CD14-positive monocyte (primary cell): ENCODE measurements around the gene IFRD2. TPM values are rescaled to one million over a fixed set of nuclear protein-coding genes. Genes with fewer than 3 reads are reported as not detected.

ENCODE experiments used
- DNase-seq, 3 donors: peaks; one replicate each; pipeline ENCODE4 v3.0.0-alpha.2; 2011 to 2022
- H2AFZ ChIP-seq: 2 replicates; pipeline ENCODE4 v1.6.0; 2012; ENCODE audit warnings: mild to moderate bottlenecking, low read depth, low read length, inconsistent platforms; ENCODE audit not compliant: insufficient read depth, poor library complexity, severe bottlenecking
- H3K27ac ChIP-seq, 2 donors: 1 replicate in 1 of 2; 2 replicates in 1 of 2; pipeline ENCODE4 v1.5.1; 2012 to 2013; ENCODE audit warnings: low read length in 2 of 2, control low read depth in 1 of 2, inconsistent platforms in 1 of 2, low read depth in 1 of 2, mild to moderate bottlenecking in 1 of 2
- H3K27me3 ChIP-seq, 2 donors: one replicate each; pipeline versions ENCODE4 v1.6.0 to v1.6.1; 2011 to 2013; ENCODE audit warnings: low read length in 2 of 2; ENCODE audit not compliant: control insufficient read depth in 2 of 2, insufficient read depth in 2 of 2
- H3K36me3 ChIP-seq, 2 donors: replicated peaks in 1 of 2; 1 replicate in 1 of 2; 2 replicates in 1 of 2; pipeline versions ENCODE4 v1.5.1 to v1.6.1; 2012 to 2013; ENCODE audit warnings: low read length in 2 of 2, control low read depth in 1 of 2, inconsistent platforms in 1 of 2, mild to moderate bottlenecking in 1 of 2; ENCODE audit not compliant: insufficient read depth in 2 of 2, control insufficient read depth in 1 of 2
- H3K4me1 ChIP-seq, 2 donors: 1 replicate in 1 of 2; 2 replicates in 1 of 2; pipeline versions ENCODE4 v1.5.1 to v1.6.1; 2012 to 2013; ENCODE audit warnings: low read length in 2 of 2, control low read depth in 1 of 2, inconsistent platforms in 1 of 2, mild to moderate bottlenecking in 1 of 2, moderate library complexity in 1 of 2; ENCODE audit not compliant: insufficient read depth in 2 of 2, control insufficient read depth in 1 of 2
- H3K4me2 ChIP-seq: replicated peaks from 2 replicates; pipeline ENCODE3; 2012; ENCODE audit warnings: low read length, moderate library complexity, mild to moderate bottlenecking; ENCODE audit not compliant: poor library complexity, severe bottlenecking; ENCODE audit errors: extremely low read depth
- H3K4me3 ChIP-seq, 3 experiments: fragments of 200-600 bp in 1 of 3; sonication (generic) in 1 of 3; replicated peaks in 1 of 3; 1 replicate in 2 of 3; 2 replicates in 1 of 3; pipeline ENCODE4 v1.5.1; 2011 to 2013; ENCODE audit warnings: low read length in 3 of 3, mild to moderate bottlenecking in 3 of 3, control low read depth in 2 of 3, low read depth in 2 of 3, inconsistent platforms in 1 of 3, moderate library complexity in 1 of 3
- H3K79me2 ChIP-seq: 2 replicates; pipeline ENCODE4 v1.6.0; 2012; ENCODE audit warnings: mild to moderate bottlenecking, control low read depth, inconsistent platforms, low read length, moderate library complexity; ENCODE audit not compliant: insufficient read depth
- H3K9ac ChIP-seq: 2 replicates; pipeline ENCODE4 v1.6.0; 2017; ENCODE audit warnings: low read length, mild to moderate bottlenecking; ENCODE audit not compliant: insufficient read depth, poor library complexity, severe bottlenecking
- H3K9me3 ChIP-seq, 2 donors: replicated peaks in 1 of 2; 1 replicate in 1 of 2; 2 replicates in 1 of 2; pipeline versions ENCODE4 v1.5.1 to v1.6.1; 2012 to 2013; ENCODE audit warnings: low read length in 2 of 2, control low read depth in 1 of 2; ENCODE audit not compliant: control insufficient read depth in 1 of 2, insufficient read depth in 1 of 2
- H4K20me1 ChIP-seq: 2 replicates; pipeline ENCODE4 v1.6.0; 2012; ENCODE audit warnings: mild to moderate bottlenecking, low read length, control low read depth, moderate library complexity; ENCODE audit not compliant: insufficient read depth
- H3K27ac Mint-ChIP-seq, 7 donors: one replicate each; pipeline ENCODE4 v1.8.0; 2020; ENCODE audit warnings: mild to moderate bottlenecking in 7 of 7, mixed read lengths in 7 of 7, moderate library complexity in 6 of 7, inconsistent platforms in 2 of 7
- H3K27me3 Mint-ChIP-seq, 3 donors: one replicate each; pipeline ENCODE4 v1.8.0; 2021 to 2022; ENCODE audit warnings: low read depth in 3 of 3, mild to moderate bottlenecking in 3 of 3, mixed read lengths in 3 of 3, moderate library complexity in 3 of 3, inconsistent platforms in 1 of 3
- H3K36me3 Mint-ChIP-seq, 2 donors: one replicate each; pipeline ENCODE4 v1.8.0; 2020; ENCODE audit warnings: mixed read lengths in 2 of 2, inconsistent platforms in 1 of 2, mild to moderate bottlenecking in 1 of 2
- H3K4me1 Mint-ChIP-seq: one replicate; pipeline ENCODE4 v1.8.0; 2020; ENCODE audit warnings: mild to moderate bottlenecking, mixed read lengths
- H3K4me3 Mint-ChIP-seq, 2 donors: one replicate each; pipeline ENCODE4 v1.8.0; 2020; ENCODE audit warnings: mild to moderate bottlenecking in 2 of 2, mixed read lengths in 2 of 2, moderate library complexity in 1 of 2
- H3K9me3 Mint-ChIP-seq, 7 donors: one replicate each; pipeline ENCODE4 v1.8.0; 2020 to 2022; ENCODE audit warnings: mixed read lengths in 7 of 7, mild to moderate bottlenecking in 6 of 7, moderate library complexity in 6 of 7, inconsistent platforms in 2 of 7
- CTCF ChIP-seq: fragments of 200-600 bp; IDR thresholded peaks from one replicate; pipeline ENCODE4 v1.8.0; 2022; ENCODE audit warnings: antibody characterized with exemption, mild to moderate bottlenecking
- WGBS: methylation state at CpG from one replicate; pipeline ENCODE4 v1.1.5; 2013; ENCODE audit warnings: missing lambda C conversion rate; ENCODE audit not compliant: insufficient coverage; 5-methylcytosine and 5-hydroxymethylcytosine counted together
- intact Hi-C, 2 donors: fragments of 100-400 bp; cut with micrococcal nuclease; formaldehyde crosslinking; loops; one replicate each; pipeline versions ENCODE4 v1.15.0 to v1.15.1; 2023
- polyA plus RNA-seq, 3 donors: library from polyadenylated mRNA; depleted of rRNA in 1 of 3; unstranded in 2 of 3; stranded (reverse) in 1 of 3; fragments of 300-500 nt in 2 of 3; fragments of >200 nt in 1 of 3; fragmentation: Illumina TruSeq in 2 of 3; gene quantifications; 1 replicate in 2 of 3; 2 replicates in 1 of 3; pipeline ENCODE4 v1.2.3, GENCODE V29; 2012 to 2021

IFRD2 gene
- polyA plus RNA-seq, 3 donors, result 17.1 to 35.1 (median 23.3) TPM

DNA sequence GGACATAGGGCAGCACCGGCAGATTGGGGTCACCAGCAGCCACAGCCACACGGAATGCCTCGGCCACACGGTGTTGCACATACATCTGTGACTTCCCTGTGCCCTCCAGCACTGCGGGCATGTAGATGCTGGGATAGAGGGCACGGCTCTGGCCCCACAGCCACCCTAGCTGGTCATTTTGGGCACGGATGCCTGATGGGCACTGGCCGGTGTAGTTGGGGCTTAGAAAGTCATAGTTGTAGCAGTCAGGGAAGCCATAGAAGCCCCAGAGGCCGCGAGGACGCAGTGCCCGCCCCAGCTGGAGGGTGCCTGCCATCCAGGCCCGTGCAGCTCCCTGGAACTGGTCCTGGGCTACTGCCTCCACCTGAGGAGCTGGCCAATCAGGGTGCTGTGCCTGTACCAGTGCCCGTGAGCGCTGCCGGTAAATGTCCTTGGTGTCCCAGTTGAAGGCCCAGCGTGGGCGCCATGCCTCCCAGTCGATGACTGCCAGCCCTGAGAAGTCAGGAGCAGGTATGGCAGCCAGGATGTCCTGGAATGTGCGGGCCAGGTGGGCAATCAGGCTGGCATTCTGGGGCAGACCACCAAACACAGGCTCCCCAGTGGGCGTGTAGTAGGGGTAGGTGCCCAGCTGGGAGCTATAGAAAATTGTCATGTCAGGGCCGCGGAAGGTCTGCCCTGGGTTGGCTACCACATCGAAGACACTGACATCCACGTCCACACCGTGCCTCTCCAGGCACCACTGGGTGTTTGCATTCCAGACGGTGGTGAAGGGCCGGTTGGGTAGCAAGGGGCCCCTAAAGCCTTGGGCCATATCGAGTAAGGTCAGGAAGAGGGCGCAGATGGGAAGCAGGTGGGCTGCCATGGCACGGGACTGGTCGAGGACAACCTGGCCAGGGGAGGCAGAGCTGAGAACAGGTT is 10.1 kb upstream of the IFRD2 start:
- Mint-ChIP-seq H3K36me3 (peaks cover 0 to 2% of the 10 kb centered on the region in 2 donors), H3K9me3 (peaks cover 0 to 5% (median 2%) of the 10 kb centered on the region in 7 donors), H3K4me3 (no peak overlapping the region), H3K27ac (peak overlapping the region in 1 of 7 donors; percentile 15), H3K27me3 (no peaks in the 10 kb centered on the region), H3K4me1 (peaks cover 38% of the 10 kb centered on the region)
- peak in 1 of 3 donors; percentile 8 for DNase-seq
- Histone ChIP-seq H3K9me3 (peaks cover 0 to 5% of the 10 kb centered on the region in 2 donors), H4K20me1 (no peaks in the 10 kb centered on the region), H3K79me2 (peaks cover 32% of the 10 kb centered on the region), H3K27me3 (no peaks in the 10 kb centered on the region), H2AFZ (no peak overlapping the region), H3K4me3 (no peak overlapping the region), H3K36me3 (no peaks in the 10 kb centered on the region), H3K4me2 (no peak overlapping the region), H3K4me1 (peaks cover 32 to 36% of the 10 kb centered on the region in 2 donors), H3K27ac (no peak overlapping the region), H3K9ac (no peak overlapping the region)
- intact Hi-C loops, result no loop called here
- TF ChIP-seq CTCF, result no peak
- WGBS, result 98% methylated on average over 30 of the region's 32 CpGs

DNA sequence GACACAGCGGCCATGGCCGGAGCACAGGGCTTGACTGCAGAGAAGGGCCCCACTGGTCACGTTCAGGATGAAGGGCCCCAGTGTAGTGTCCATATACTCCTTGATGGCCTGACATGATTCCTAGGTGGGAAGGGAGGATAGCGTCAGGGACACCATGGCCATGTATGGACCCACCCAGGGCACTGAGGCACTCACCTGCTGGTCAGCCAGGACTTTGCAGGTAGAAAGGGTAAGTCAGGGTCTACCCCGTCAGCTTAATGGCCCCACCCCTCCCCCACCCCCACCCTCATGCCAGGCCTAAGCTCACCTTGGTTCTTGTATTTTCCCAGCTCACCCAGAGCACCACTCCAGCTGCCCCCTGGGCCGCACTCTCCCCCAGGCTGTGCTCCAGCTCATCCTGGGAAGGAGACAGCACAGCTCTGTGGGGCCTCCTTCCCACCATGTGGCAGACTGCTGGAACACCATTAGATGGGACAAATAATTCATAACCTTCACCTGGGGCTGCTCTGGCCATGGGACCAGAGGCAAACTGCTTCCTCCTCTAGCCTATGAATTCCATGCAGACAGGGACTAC is 8.5 kb upstream of the IFRD2 start:
- no peaks in the 10 kb centered on the region for H3K9me3 ChIP-seq
- H3K36me3 ChIP-seq, result no peaks in the 10 kb centered on the region
- intact Hi-C loops, result no loop called here
- peak overlapping the region in 1 of 3 experiments; percentile 94 for H3K4me3 ChIP-seq
- no peak for TF ChIP-seq CTCF
- H3K4me2 ChIP-seq, result peak overlapping the region; percentile 77
- Mint-ChIP-seq H3K27ac (peak overlapping the region; percentile 99), H3K4me1 (peaks cover 37% of the 10 kb centered on the region), H3K27me3 (no peaks in the 10 kb centered on the region), H3K9me3 (no peaks in the 10 kb centered on the region), H3K36me3 (peaks cover 2 to 10% of the 10 kb centered on the region in 2 donors), H3K4me3 (peak overlapping the region; percentile 55 to 64)
- no peaks in the 10 kb centered on the region for H4K20me1 ChIP-seq
- H3K79me2 ChIP-seq, result peaks cover 39% of the 10 kb centered on the region
- peak overlapping the region; percentile 85 for H3K9ac ChIP-seq
- H3K27me3 ChIP-seq, result no peaks in the 10 kb centered on the region
- DNase-seq, result no peak
- peak overlapping the region; percentile 99 to 100 for H3K27ac ChIP-seq
- 85% methylated on average over 5 of the region's 6 CpGs for WGBS
- H3K4me1 ChIP-seq, result peaks cover 32 to 37% of the 10 kb centered on the region in 2 donors
- H2AFZ ChIP-seq, result peak overlapping the region; percentile 77
